Frontal cortex (tissue), 4 donors: ENCODE results near the gene MAPK7. TPM values are rescaled to one million over a fixed set of nuclear protein-coding genes. Genes with fewer than 3 reads are reported as not detected.

Experiments used
- DNase-seq, 2 donors: peaks; one replicate each; pipeline ENCODE4 v3.0.0; 2012; ENCODE audit warnings: low spot score in 2 of 2
- FAIRE-seq: peaks from 2 replicates; lab custom pipeline; 2012; peaks lifted over from hg19 to GRCh38; lab: Jason Lieb, UNC
- total RNA-seq: library from RNA; depleted of rRNA; stranded (reverse); fragments of >200 nt; gene quantifications from one replicate; pipeline ENCODE4 v1.2.3, GENCODE V29; 2014
- donor health status: control.
- donor health status: control.
- donor health status: control.

Gene MAPK7
- total RNA-seq: 12.6 TPM

DNA sequence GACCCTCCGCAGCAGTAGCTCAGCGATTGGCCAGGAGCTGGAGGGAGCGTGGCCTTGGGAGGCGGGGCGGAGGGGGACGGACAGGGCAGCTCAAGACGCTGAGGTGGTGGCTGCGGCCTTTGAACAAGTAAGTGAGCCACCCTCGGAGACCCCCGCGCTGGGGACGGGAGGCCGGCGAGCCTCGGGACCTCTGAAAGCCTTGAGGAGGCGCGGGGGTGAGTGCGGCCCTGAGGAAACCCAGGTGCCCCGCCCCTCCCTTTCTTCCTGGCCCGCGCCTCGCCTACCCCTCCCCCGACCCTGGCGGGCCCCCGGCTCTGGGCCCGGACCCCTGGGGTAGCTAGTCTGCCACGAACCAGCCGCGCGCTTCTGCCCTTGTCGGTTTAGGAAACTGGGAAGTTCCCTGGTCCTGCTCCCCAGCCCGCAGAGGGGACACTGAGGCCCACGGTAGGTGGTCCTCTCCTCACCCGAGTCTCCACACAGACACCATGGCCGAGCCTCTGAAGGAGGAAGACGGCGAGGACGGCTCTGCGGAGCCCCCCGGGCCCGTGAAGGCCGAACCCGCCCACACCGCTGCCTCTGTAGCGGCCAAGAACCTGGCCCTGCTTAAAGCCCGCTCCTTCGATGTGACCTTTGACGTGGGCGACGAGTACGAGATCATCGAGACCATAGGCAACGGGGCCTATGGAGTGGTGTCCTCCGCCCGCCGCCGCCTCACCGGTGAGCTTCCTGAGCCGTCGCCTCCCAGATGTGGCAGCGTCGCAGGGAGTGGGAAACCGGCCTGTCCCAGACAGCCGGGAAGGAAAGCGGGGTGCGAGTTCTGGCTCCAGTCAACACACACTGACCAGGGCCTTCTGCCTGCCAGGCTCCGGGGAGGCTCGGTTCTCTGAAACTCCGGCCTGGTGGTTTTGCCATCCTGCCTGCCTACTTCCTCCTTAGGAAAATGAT lies at the start of gene MAPK7:
TSS of gene MAPK7 (plus strand) at position 83 of the 945 bp plus-strand sequence. CDS start at position 486, 403 bp downstream.
- FAIRE-seq: no peak
- peak in 1 of 2 donors; percentile 48 for DNase-seq

DNA sequence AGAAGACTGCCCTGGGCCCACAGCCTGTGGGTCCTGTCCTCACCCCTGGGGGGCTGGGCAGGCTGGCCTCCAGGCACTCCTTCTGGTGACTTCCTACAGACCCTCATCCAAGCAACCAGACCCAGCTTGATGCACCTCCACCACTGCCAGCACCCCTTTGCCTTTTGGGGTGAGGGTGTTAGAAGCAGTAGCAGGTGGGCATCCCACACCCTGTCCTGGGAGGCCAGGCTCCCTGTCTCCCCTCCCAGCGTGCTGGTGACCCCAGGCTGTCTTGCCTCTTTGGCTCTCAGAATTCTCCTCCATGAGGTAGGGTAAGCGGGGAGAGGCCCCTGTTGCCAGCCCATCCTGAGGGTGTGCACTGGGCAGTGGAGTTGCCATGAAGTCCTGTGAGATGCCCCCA lies 49.2 kb upstream of the MAPK7 start:
- DNase-seq (no peak), FAIRE-seq (no peak)

DNA sequence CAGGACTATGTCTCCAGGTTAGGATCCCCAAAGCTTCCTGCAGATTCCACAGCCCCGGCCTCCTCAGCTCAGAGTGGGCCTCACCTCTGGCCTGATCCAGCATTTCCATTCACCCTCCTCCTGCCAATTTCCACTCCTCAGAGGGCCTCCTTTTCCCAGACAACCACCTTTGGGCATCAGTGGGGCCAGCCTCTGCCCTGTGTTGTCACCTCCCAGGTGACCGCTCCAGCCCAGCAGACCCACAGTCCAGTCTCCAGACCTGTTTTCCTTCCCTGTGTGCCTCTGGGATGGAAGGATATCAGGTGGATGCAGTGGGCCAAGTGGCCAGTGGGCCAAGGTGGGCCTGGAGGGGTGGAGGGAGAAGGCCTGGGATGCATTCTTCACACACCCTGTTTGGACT lies 48.5 kb upstream of the MAPK7 start:
- FAIRE-seq (no peak), DNase-seq (no peak)

DNA sequence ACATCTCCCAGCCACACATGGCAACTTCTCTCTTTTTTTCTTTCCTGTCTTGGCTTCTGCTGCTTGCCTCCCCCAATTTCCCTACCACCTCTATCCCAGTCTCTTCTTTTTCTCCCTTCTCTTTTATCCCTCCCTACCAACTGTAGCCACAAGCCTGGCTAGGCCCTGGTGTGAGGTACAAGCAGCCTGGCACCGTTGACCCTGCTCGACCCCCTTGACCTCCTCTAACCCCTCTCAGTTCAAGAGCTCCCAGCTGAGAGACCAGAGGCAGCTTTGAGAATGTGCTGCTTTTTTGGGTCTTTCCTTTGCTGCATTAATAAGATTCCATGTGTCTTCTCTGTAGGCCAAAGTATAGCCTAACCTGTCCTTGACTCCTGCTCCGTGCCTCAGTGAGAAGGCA lies 48.0 kb upstream of the MAPK7 start:
- no peak for FAIRE-seq
- no peak for DNase-seq

DNA sequence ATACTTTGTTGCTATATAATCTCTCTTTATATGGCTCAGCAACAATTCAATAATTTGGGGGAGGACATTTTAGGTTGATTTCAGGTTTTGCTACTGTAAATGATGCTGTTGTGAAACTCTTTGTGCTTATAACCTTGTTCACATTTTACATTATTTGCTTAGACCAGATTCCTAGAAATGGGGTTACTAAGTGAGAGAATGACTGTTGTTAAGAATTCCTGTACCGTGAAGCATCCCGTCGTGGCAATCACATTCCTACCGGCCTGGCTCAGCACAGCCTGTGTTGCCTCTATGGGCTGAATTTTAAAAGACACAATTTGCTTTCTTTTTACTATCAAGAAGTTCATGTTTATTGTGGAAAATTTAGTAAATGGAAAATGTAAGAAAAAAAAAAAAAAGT lies 47.2 kb upstream of the MAPK7 start:
- DNase-seq (no peak), FAIRE-seq (no peak)

DNA sequence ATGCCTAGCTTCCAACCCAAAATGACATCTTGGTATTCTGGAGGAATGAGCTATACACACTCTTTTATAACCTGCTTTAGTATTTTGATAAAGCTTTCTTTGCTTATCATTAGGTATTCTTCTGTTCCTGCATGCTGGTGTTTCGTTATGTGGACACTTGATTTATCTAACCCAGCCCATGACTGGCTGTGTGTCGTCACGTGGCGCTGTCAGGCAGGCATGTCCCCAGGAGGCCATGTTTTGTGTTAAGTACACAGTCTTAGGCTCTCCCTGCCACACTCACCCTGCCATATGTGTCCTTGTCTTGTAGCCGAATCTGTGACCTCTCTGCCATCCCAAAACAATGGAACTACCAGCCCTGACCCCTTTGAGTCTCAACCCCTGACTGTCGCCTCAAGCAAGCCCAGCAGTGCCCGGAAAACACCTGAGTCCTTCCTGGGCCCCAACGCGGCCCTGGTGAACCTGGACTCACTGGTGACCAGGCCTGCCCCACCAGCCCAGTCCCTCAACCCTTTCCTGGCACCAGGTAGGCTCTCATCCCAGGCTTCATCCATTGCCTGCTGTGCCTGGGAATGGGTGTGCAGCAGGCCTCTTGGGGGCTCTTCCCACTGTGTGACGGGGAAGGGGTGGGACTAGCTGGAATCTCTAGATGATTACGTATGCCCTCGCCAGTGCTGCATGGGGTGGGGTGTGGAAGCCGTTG lies 46.6 kb upstream of the MAPK7 start:
- no peak for FAIRE-seq
- no peak for DNase-seq

DNA sequence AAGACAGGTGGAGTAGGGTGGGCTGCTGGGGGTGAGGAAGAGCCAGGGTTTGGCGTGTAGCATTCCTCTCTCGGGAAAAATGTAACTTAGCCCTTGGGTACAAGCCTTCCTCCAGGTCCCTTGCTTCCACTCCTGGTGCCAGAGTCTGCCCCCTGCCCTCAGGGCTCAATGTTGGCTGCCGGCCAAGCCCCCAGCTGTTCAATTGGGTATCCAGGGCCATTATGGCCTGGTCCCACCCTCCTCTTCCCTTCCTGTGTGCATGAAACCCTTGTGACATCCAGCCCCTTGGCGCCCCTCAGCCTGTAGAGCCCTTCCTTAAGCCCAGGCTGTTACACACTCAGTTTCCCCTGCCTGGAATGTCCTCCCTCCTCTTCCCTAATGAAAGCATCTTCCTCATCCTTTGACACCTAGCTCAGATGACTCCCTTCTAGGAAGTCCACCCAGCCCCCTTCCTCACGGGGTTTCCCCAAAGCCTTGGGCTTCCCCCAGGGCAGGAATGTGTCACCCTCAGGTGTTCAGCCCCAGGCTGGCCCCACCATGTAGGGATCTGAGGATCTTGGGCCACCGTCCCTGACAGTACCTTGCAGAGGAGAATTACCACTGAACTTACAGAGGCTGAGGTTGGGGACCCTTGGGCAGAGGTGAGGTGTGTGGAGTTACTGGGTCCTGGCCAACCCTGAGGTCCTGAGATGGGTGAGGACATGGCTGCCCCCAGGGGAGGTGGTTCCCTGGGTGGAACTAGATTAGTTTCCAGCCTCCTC lies 45.7 kb upstream of the MAPK7 start:
- DNase-seq (no peak), FAIRE-seq (no peak)

DNA sequence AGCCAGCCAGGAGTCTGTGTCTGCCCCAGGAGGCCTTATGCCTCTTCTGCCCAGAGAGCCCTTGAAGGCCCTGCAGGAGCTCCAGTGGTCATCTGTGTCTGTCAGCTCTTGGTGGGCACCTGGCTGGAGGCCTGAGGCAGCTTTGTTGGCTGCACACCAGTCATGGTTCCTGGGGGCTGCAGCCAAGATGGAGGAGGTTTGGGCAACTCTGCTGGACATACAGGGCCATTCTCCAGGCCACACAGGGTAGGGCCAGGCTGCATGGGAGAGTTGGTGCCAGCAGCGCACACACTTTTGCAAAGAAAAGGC lies 45.2 kb upstream of the MAPK7 start:
- FAIRE-seq (no peak), DNase-seq (no peak)

DNA sequence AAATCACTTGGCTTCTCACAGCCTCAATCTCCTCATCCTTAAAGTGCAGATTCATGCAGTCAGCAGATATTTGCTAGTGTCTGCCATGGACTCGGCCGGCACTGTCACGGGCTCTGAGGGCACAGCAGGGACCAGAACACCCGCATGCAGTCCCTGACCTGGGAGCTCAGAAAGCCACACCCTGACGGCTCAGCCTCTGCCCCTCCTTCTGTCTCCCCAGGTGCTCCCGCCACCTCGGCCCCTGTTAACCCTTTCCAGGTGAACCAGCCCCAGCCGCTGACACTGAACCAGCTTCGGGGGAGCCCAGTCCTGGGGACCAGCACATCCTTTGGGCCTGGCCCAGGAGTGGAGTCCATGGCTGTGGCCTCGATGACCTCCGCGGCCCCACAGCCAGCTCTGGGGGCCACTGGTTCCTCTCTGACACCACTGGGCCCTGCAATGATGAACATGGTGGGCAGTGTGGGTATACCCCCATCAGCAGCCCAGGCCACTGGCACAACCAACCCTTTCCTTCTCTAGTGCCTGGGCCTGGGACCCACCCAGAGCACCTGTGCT lies 44.5 kb upstream of the MAPK7 start:
- FAIRE-seq: no peak
- no peak for DNase-seq

DNA sequence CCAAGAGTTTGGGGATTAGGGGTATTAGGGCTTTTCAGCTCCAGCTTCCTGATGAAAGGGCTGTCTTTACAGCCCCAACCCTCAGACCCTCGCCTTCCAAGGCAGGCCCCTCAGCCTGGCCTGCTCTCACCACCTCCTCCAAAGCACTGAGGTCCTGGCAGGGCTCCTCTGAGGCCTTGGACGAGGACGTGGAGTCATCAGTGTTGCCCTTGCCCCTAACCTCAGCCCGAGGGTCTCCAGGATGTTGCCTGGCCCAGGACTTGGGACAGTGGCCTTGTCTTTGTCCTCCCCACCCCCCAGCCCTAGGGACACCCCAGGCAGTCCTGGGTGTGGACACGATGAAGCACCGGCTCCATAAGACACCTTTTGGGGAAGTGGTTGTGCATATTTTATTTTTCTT lies 44.0 kb upstream of the MAPK7 start:
- no peak for FAIRE-seq
- DNase-seq: no peak

DNA sequence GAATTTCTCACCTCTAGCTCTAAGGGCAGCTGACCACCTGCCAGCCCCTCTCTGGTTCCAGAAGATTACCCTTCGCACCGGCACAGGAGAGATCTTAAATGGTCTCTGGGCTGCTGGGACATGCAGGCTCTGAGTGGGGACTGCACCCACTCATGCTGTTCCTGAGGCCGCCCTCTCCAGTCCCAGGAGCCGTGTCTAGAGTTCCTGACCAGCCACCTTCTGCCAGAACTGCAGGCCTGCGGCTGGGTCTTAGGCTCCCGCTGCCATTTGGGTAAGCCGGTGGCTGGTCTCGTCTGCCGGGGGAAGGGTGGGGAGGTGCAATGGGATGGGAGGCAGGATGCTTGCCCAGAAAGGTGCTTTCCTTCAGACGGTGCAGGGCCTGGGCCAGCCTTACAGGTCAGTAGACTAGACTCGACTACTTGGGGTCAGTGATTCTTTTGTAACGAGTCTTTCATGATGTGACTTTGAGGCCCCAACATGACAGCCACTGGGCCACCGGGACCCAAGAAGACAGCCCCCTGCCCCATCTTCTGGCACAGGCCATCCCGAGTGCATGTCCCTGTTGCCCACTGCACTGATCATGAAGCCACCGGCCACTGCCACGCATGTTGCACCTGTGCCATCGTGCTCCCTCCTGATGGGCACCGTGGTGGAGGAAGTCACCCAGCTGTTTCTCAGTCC lies 42.2 kb upstream of the MAPK7 start:
- FAIRE-seq (no peak), DNase-seq (no peak)

DNA sequence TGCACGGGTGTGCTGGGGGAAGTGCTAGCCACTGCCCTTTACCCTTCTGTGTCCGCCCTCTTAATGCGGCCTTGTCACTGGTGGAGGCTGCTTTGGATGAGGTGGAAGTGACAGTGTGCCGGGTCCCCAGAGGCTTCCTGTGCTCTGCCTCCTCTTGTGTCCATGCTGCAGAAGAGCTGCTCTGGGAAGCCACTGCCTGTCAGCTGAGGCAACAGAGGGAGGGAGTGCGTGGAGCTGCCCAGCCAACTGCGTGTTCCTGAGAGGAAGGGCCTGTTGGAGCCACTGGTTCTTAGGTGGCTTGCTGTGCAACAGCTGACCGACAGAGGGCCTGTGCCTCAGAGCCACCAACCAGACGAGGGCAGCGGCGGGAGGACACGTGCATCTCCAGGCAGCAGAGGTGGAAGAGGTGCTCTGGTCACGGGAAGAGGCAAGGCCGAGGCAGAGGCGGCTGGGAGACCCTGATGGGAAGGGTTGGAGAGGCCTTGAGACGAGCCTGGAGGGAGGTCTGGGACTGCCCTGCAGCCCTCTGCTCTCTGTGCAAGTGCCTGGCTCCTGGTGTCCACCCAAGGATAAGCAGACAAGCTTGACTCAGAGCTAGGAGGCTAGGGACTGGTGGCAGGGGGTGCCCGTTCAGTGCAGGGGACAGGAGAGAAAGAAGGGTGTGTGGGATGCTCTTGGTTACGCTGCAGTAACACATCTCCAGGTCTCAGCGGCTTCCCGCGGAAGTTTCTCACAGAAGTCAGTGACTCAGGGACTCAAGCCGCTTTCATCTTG lies 41.2 kb upstream of the MAPK7 start:
- FAIRE-seq: no peak

DNA sequence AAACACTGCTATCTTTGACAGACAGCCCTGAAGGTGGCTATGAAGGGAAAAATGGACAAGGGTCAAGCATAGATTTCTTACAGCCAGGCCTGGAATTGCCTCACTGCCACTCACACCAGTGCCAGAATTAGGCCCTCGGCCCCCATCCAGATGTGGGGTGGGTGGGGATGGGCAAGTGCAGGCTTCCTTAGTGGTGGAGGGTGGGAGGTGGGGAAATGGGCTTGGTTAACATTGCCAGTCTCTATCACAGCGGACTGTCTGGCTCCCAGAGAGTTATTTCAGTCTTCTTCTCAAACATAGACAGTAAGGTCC lies 40.6 kb upstream of the MAPK7 start:
- no peak for DNase-seq
- FAIRE-seq: no peak

More for the DNA sequence above, 41.2 kb upstream of the MAPK7 start:
- DNase-seq: peak in 1 of 2 donors; percentile 77

DNA sequence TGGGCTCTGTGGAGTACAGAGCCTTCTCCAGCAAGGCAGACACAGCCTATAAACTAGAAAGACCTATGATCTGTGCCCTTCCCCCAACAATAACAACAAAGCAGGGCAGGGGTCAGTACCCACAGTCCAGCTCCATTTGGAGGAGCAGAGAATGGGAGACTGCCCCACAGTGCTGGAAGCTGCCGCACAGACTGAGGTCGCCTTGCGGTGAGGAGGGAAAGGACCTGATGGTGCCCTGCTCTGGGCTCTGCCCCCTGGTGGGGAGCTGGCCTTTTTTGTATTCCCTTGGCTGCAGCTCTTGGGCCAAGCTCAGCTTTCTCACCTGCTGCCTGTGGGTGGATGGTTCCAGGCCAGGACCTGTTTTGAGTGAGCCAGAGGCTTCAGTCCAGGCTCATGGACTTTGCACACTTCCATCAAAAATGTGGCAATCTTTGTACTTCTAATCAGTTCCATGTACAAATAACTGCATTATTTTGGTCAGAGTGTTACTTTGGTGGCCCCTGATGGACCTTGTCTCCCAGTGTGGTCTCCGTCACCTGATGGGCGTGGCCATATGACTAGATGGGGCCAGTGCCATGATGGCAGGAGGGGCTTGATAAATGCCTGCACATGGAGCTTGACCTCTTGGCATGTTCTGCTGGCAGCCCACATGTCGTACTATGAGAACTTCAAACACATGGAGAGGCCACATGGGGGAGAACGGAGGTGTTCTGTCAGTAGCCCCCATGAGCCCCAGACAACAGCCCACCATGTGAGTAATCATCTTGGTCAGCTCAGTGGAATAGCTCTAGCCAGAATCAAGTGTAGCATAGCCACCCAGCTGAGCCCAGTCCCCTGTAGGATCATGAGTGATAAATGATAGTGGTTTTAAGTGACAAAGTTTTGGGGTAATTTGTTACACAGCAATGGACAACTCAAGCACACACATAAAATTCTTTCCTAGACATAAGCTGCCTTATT lies 40.0 kb upstream of the MAPK7 start:
- FAIRE-seq: no peak

DNA sequence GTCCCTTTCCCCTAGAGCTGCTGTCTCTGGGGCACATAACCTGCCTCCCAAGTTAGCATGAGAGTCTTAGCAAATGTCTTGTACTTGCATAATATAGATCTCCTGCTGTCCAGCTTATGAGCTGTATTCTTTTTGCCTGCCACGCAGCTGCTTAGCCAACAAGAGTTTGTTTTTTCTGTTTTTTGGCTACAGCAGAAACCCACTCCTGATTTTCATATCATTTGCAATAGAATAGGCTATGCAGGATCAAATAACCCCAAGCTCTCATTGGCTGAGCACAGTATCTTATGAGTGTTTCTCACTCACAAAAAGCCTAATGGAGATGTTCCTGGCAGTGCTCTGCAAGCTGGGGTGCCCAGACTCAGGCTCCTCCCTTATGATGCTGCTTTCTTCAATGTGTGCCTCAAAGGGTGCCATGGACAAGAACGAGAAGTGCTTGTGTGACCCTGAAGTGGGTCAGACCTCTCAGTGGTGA lies 38.9 kb upstream of the MAPK7 start:
- DNase-seq (no peak), FAIRE-seq (no peak)

More for the DNA sequence above, 40.0 kb upstream of the MAPK7 start:
- peak in 1 of 2 donors; percentile 65 for DNase-seq

DNA sequence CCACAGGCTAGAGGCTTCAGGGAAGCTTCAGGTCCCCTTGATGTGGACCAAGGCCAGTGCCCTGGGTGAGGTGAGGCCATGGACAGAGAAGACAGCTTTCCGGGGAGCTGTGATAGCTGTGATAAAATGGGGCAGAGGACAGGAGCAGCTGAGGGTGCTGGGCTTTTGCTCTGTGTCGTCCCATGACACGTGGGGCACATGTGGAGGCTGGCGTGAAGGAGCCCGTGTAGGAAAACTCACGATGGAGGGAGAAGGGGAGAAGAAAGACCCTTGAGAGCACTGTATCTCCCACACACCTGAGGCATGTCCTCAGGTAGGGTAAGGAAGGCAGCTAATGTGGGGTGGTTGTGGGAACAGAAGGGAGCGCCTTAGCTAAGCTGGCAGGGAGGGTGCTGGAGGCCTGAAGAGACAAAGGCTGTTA lies 37.1 kb upstream of the MAPK7 start:
- FAIRE-seq (no peak), DNase-seq (no peak)

DNA sequence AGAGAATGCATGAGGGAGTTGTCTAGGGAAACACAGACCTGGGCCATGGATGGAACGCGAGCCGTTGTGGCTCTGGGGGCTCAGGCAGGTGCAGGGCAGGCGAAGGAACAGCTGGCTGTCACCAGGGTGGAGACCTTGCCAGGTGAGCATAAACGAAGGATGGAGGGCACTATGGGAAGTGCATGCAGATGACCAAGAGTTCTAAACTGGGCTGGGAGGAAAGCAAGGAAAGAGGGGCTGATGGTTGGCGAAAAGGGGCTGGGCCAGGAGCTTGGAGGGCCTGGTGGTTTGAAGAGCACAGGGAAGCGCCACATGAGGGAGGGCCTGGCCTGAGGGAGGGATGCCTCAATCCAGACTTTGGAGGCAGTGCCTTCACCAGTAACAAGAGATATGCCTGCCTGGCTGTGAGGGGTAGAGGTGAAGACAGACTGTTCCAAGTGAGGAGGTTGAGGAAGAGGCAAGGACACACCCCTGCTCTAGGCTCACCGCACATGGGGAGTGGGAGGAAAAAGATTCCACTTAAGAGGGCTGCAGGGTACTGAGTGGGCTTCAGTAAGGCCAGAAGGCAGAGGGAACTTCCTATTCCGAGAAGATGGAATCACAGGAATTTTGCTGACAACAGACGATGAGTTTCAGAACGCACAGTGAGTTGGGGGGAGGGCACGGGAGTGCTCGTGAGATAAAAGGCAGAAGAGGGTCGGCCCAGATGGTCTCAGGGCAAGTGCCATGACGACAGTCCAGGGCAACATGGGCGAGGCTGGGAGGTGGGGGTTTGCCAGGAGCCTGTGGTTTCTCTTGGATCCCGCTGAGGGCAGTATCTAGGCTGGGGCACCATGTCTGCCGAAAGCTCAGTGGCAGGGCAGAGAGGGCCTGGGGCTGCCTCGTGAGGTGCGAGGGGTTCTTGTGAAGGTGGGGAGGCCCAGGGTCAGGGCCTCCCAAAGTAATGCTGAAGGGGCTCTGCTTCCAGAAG lies 36.4 kb upstream of the MAPK7 start:
- DNase-seq (no peak), FAIRE-seq (no peak)
